CD1c-positive myeloid dendritic cell (primary cell): ENCODE results near the gene THEM4.

Experiments
- DNase-seq: peaks from one replicate; pipeline ENCODE4 v3.0.0-alpha.2; 2016; ENCODE audit errors: extremely low spot score

Gene THEM4

DNA sequence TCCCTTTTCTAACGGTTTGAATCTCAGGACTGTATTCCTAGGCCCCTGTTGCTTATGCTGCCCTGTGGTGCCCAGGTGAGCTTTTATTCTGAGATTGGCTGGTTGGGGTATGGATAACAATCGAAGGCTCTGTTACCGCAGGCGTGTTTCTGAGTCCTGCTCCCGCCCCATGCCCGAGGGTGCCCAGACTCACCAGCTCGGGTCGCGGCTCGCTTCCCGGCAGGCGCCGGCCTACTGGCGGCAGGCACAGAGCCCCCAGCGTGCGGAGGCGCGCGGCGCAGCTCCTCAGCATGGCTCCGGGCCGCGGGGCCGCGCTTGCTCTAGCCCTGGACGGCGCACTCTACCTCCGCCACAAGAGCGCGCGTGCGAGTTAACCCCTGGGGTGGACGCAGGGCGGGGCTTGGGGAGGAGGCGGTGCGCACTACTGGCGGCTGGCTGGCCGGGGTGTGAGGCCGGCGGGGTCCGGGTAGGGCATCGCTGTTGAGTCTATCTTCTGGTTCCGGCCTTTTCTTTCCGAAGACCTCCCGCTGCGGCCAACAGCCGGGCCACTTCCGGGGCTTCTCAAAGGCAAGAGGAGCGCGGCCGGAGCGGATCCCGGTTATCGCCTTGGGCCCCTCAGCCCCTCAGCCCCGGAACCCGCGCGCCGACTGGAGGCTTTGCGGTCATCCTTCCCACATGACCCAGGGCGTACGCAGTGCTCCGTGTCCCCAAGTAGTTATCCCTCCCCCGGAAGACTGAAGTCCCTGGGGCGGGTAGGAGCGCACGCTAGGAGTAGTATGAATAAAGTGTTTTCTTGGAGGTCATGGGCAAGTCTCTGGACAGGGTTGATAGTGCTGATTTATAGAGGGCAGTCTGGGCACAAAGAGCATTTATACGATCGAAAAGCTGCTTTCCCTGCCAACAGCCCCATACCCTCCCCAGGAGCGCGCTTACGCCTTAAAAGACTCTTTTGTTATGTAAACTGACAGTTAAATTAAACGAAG lies at the start of gene THEM4:
Gene THEM4, minus strand, starts transcription at position 345 of the 983 bp plus-strand sequence. Its CDS starts 53 bp downstream, at position 292.
- peak; percentile 97 for DNase-seq

DNA sequence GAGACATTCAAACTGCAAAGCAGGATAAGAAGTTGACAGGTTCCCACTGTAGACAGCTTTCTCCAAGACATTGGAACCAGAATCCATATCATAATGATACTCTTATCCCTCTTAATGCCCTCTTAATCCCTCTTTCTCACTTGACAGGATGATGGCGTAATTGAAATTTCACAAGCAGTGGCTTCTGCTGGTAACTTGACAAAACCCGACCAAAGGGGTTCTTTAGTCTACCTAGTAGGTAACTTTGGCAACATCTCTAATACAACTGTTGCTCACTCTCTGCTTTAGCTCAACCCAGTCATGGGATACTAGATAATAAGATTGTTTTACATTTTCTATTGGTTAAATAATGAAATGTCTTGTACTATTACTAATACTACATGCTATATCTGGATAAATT lies 49.6 kb upstream of the THEM4 start:
- DNase-seq, result no peak

DNA sequence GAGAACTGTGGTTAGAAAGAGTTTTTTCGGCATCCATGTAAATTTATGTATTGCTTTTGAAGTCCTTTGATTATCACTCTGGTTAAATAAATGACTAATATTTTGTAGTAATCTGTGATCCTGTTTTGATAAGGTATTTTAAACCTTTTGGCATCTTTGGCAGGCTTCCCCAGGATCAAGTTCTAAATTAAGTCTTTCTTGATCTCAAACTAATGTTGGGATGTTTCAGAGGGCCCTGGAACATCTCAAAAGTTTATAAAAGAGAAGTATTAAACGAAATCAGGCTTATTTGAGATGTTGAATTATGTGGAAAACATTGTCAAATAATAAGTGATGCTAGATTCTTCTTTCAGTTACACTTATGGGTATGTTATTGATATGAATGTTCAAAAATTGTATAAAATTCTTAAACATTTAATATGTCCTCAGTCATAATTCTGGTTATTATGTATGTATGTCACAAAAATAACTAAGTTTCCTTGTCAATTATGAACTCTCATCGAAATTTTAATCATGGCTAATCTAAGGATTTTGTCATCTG lies 47.7 kb upstream of the THEM4 start:
- no peak for DNase-seq

DNA sequence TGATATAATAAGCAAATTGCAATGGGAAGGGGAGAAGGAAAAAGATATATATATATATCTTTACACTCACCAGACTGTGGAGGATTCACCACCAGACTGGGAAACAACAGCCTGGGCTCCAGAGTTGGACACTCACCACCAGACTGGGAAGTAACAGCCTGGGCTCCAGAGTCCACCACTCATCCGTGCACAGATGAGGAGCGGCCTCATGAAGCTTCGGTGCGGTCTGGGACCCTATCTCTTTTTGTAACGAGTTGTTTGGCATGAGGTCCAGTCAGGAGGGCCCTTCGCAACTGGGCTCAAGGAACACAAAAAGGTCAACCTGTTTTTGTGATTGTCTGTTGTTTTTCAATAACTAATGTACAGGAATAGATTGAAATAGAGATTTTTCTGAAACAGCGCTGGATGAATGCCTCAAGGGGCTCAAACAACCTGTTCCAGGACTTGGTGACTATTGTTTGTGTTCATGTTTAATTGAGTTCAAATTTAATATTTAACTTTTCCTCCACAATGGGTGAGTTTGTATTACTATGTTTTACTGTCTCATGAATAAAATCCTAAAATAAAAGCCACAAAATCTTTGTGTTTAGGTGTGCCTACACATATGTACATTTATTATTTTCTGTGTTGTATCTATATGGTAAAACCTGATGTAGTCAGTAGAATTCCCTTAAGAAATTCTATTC lies 44.2 kb upstream of the THEM4 start:
- DNase-seq, result no peak

DNA sequence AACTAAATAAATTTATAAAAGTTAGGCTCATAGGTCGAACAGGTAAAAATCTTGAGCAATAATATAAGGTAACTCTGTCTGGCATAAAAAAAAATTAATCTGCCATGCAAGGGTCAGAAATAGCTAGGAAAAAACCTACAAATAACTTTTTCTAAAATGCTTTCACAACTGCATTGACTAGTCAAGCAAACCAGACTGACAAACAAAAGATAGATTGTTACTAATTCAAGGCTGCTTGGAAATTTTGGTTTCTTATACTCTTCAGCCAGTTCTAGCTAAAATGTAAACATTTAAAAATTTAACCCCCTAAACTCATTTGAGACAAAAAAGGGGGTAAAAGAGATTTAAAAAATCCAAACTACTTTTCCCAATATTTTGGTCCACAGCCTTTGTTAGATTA lies 43.5 kb upstream of the THEM4 start:
- no peak for DNase-seq

DNA sequence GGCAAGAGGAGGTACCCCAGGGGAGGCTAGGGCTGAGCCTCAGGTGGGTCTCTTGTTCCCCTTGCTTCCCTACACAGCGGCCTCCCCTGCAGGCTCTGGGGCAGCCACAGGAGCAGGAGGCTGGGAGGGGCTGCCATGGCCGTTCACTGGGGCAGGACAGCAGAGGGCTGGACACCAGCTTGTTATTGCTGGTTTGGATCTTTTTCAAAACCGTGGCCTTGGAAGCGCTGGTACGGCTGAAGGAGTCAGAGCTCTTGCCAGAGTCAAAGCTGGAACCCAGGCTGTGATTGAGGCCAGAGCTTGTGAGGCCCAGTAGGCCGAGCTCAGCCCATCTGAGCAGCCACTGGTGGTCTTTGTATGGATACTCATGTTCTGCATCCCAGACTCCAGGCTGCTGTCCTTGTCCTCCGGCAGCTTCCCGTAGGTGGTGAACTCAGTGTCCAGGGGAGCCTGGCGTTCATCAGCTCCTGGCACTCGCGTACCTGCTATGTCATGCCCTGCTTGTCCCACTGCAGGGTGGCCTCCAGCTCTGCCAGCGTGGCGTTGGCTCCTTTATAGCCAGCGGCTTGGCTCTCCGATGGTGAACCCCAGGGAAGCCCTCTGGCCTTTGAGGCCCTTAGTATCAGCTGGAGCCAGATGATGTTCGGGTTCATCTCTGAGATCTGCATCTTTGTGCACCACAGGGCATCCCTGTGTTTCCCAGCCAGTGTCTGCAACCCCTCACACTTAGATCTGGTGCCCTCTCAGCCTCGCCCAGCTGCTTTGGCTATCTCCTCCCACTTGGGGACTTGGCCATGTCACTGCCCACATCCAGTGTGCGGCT lies 40.3 kb upstream of the THEM4 start:
- no peak for DNase-seq

DNA sequence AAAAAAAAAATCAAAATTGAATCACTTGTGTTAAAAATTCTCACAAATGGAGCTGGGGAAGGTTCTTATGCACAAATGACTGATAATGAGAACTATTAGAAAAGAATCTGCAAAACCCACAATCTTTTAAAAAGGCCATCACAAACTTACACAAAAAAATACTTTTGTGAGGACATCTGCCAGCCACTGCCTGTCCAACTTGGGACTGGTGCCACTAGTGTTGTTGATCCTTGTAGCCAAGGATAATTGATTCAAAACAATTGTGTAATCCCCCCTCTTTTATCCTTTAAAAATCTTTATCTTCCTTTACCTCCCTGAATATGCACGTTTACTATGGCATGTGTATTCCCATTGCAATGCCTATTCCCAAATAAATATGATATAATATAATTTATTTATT lies 39.2 kb upstream of the THEM4 start:
- DNase-seq, result no peak

DNA sequence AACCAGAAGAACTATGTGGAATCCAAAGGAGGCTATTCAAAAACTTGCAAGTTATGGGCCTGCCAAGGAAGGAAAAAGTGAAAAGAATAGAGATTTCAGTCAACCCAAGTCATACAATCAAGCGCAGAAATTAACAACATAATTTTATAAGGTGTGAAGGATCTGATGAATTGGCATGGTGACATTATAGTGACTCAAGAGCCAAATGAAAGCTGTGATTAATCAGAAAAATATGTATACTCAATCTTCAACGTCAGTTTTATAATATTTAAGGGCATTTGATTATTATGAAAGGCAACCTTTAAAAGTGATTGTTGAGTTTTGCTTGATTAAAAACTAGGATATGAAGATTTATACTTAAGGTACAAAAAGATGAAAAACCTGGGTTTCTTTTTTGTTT lies 37.8 kb upstream of the THEM4 start:
- DNase-seq, result no peak

DNA sequence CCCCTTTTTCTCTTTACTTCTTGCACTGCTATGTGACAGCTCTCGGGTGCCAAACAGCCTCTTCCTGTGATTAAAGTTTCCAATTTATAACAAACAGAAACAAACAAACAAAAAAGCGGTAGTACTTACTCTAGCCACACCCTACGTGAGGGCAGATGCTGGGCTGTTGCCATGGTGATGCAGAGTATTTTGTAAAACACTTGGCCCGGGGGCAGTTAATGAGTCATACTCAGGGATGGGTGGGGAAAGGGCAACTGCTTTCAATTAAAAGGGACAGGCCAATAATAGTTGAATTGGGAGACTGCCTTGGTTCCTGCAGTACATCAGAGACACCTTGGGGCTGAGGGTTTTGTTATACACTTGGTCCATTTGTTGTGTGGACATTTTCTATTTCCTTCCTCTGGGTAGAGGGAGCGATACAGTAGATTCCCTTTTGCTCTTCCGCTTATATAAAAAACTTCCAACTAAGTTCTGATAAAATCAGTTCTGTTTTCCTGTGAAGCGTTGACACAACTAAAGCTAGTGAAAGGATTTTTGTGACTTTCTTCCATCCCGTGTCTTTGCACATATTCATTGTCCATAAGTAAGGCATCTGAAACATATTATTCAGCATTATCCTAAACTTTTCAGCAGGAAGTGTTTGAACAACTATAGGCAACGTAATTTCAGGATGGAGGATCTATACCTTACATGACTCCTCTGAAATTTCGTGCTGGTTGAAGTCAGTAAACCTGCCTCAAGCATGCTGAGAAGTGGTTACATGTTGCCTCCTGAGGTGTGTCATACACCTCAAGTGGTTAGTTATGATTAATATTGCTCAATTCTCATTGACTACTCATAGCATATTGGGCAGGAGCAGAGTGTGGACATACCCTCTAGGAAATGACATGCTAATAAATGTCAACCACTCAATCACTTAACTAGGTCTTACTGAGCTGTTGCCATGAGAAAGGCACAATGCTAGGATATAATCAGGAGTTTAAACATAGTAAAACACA lies 36.7 kb upstream of the THEM4 start:
- DNase-seq, result peak; percentile 99

DNA sequence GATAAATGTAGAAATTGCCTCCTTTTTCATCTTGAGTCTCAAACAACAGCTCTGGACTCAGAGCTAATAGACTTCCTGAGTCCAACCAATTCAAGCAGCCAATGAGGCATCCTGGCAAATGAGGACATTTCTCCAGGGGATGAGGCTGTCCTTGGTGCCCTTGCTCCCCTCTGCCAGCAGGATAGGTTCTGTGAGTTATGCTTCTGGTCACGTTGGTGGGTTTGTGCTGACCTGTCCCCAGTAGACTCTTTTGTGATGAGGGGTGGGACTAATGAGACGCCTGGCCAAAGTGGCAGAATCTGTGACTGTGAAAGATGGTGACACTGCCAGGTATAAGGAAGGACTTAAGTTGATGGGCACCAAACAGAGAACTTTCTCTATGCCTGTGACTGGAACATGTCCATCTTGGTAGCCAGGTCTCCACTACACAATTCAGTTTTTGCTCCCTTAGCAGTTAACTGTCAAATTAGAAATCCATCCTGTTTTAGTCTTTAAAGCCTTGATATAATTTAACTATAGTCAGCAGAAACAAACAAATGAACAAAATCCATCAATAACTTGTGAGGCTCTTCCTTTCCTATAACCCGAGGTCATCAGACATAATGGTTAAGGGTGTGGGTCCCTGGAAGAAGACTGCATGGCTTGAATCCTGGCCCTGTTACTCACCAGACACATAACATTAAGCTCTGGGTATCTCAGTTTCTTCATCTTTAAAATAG lies 35.7 kb upstream of the THEM4 start:
- DNase-seq, result no peak

DNA sequence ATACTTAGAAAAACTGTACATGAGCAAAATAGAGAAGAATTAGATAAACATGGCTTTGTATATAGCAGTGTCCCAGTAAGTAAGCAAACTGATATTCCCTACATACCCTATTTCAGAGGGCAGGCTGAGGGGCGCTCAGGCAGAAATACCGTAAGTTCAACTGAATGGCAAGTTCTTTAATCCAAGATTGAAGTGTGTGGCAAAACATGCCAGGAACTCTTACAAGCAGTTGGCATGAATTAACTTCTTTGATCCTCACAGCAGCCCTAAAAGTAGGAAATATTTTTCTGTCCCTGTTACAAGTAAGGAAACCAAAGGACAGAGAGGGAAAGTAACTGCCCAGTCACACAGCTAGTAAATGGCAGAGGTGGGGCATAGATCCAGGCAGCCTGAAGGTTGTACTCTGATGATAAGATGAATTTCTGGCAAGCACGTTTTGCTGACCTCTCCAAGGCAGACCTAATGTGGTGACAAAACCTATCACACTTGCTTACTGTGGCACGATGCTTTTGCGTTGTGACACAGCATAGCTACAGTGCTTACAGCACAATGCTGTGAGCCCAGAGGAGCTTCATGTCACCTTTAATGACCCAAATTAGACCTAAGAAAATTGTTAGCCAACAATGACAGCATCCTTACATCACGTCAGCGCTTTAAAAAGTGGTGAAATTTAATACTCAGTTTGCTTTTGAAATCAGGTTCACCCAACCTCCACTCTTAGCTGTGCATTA lies 35.0 kb upstream of the THEM4 start:
- DNase-seq, result peak; percentile 76

DNA sequence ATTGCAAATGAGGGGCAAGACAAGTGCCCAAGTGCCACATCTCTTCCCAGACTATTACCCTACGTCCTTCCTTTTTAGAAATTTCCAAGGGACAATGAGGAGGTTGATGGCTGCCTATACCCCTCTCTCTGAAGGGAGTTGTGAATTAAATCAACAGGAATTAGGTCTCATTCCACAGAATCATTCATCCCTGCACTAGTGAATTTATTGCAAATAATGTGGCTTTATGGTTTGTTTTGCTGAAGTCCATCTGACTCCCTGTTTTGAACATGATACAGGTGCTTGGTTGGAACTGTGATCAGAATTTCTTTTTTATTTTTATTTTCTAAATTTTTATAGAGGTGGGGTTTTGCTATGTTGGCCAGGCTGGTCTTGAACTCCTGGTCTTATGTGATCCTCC lies 34.3 kb upstream of the THEM4 start:
- no peak for DNase-seq

DNA sequence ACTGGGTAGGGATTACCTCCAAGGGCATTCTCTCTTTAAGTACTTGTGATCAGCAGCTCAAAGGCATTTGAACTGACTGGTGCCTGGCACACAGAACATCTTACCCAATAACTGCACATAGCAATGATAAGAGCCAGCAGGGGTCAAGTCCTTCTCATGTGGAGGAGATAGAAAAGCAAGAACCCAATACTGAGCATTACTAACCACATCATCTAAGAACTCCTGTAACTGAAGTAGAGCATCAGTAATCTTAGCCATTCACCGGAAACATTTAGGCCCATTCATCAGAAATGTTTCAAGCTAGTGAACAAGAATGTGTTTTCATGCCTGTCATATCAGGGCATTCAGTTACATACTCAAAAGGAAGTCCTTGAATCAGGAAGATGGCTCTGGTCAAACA lies 33.6 kb upstream of the THEM4 start:
- DNase-seq, result peak; percentile 50

DNA sequence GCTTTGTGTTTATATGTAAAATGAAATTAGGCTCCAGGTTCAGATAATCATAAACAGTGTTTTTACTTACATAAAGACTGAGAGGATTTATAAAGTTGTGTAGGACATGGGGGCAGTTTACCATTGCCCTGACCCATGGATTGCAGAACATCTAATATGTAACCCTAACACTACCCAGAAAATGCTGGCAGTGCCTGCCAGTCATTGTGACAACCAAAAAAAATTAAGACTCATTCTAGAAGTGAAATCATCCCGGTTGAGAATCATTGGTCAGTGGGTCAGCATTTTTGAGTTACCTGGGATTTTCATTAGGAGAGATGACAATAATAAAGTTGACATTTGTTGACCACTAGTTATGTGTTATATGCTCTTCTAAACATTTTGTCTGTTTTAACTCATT lies 31.2 kb upstream of the THEM4 start:
- peak; percentile 51 for DNase-seq

DNA sequence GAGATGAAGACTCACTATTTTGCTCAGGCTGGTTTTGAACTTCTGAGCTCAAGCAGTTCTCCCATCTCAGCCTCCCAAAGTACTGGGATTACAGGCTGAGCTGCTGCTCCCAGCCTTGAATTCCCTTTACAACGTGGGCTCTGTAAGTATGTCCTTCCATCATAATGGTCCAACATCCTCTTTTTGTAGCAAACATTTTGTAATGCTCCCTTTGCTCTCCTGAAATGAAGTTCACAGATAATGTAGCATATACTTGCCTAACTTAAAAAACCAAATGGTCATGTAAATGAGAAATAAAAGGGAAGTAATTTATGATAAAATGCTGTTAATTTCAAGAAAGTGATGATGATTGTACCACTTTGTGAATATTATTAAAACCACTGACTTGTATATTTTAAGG lies 30.5 kb upstream of the THEM4 start:
- peak; percentile 74 for DNase-seq

DNA sequence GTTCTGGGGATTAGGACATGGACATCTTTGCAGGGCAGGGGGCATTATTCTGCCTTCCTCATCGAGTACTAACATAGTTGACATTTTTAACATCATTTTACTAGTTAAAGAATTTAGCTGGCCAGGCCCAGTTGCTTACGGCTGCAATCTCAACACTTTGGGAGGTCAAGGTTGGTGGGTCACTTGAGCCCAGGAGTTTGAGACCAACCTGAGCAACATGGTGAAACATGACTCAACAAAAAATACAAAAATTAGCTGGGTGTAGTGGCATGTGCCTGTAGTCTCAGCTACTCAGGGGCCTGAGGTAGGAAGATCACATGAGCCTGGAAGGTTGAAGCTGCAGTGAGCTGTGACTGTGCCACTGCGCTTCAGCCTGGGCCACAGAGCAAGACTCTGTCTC lies 29.8 kb upstream of the THEM4 start:
- no peak for DNase-seq

DNA sequence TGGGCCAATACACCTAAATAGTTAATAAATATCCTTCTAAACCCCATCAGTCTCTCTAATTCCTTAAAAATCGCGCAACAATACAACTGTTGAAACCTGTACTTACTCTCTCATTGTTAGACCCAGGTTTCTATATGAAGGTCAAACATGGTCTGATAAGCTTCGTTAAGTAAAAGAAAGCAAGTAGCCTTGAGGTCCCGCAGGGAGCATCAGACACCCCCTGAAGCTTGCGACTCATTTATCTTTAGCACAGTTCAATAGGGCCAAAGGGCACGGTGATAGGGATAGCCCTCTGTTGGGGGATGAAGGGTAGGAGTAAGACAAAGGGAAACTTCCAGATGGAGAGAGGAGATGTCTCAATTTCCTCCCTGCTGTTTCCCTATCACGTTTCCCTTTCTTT lies 27.3 kb upstream of the THEM4 start:
- DNase-seq, result no peak

DNA sequence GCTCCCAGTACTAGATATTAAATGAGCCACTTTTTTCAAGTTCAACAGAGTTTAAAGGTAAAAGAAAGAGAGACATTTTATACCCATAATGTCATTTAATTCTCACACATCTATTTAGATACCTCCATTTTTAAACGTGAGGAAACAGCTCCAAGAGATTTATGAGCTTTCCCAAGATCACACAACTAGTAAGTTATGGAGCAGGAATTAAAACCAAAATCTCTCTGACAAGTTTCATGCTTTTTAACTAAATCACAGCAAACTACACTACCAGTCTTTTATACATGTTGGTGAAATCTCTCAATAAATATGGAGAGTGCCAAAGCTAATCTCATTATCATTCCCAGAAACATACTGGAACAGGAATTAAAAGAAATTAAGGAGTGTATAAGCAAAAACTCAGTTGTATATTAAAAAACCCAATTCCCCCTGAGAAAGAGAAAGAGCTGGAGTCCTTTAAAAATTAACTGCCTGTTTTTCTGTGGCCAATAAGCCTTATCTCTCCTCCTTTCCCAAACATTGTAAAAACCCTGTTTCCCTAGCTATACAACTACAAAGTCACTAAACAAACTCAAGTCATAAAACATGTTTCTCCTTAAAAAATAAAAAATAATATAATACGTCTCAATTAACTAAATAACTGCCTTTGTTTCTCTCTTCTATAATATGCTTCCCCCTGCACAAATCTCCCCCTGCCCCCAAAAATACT lies 26.7 kb upstream of the THEM4 start:
- no peak for DNase-seq

DNA sequence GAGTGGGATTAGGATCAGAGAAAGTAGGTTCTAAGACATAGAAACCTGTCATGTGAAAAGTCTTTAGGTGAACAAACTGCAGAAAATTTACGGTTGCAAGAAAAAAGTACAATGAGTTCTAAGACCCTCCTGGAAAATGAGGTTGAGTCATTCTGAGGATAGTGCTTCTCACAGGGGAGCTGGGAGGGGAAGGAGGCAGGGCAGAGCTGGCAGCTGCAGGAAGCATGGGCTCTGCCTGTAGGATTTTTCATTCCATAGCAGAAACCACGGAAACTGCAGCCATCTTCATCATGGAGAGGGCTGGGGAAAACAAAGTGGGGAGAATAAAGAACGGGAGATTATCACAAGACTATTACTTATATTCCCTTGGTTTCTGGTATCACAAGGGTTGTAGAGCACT lies 25.8 kb upstream of the THEM4 start:
- no peak for DNase-seq
